GM19099 (cell line): ENCODE results near the gene PALD1.

Source experiments
- POLR2A ChIP-seq: IDR thresholded peaks from 3 replicates; pipeline ENCODE4 v1.6.1; 2011; ENCODE audit warnings: low read depth; ENCODE audit not compliant: insufficient read length; ENCODE audit errors: extremely low read depth

Gene PALD1

DNA sequence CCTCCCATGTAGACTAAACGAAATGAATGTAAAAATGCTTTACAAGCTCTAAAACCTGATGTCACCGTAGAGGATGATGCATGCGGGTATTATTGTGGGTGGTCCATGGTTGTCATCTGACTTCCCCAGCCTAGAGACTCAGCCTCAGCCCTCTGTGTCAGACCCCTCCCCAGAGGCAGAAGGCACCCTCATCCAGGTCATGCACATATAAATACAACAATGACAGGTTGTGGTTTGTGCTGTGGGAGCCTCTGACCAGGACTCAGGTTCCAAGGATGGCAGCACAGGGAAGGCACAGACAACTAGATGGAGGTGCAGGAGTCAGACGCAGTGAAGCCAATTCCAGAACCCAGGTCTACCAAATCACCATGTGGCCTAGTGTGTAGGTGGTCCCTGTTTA lies 33.8 kb upstream of the PALD1 start:
- no peak for TF ChIP-seq POLR2A

DNA sequence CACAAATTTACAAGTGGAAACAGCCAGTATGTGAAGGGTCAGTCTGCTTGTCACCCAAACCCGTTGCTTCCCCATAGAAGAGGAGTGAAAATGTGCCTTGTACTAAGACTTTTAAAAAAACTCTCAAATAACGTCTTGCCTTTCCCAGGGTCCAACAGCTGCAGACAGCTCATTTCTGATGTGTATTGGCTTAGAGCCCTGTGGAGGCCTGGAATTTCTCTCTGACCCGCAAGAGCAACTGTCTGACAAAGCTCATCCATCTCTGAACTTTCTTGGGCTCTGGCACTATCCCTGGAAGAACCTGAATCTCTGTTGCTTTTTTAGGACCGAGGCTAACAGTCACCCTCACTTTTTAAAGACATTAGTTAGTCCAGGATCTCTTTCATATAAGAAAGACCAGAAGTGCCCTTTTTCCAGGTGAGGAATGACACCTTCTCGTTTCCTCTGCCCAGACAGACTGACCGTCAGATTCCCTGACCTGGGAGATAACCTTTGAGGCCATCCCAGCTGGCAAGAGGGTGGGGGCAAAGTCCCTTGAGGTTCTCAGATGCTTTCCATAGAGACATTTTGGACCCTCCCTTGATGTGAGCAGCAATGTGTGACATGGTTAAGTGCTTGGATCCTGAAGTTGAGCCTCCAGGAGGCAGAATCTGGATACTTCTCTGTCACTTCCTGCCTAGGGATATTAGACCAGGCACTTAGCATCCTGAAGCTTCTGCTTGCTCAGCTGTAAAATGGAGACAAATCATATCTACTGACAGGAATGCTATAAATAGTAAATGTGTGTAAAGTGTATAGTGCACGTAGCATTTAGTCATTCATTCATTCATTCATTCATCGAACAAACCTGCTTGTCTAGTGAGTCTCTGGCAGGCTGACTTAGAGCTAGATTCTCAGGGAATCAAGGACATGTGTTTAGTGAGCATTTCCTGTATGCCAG lies 32.6 kb upstream of the PALD1 start:
- no peak for TF ChIP-seq POLR2A

DNA sequence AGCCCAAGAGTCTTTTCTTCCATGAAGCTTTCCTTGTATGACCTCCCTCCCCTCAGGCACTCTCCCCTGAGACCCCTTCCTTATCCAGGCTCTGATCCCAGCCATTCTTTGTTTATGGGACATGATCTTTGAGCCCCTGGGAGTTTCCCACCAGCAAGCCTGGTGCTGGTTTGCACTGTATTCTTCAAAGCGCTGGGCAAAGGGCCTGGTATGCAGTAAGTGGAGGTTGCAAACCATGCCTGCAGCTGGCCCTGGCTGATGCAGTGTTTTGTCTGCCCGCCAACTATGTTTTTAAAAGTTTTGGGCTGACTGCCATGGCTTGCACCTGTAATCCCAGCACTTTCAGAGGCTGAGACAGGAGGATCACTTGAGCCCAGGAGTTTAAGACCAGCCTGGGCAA lies 30.3 kb upstream of the PALD1 start:
- TF ChIP-seq POLR2A, result no peak

DNA sequence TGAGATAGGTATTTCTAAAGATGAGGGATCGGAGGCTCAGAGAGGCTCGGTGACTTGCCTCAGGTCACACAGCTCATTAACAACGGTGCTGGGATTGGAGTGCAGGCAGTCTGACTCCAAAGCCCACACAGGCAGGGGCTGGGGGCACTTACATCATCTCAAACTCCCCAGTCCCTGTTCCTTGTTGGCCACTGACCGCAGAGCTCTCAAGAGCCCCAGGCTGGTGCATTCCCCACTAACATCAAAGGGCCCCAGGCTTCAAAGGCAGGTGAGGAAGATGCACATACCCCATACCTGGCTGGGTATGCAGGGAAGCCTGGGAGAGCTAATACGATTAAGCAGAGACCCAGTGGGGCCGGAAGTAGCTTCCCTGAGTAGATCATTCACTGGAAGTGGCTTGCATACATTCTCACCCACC lies 23.3 kb upstream of the PALD1 start:
- TF ChIP-seq POLR2A, result no peak

- no peak for TF ChIP-seq POLR2A
These were observed 22.4 kb upstream of the PALD1 start for GRCh38 chr10:70456164-70456563.

DNA sequence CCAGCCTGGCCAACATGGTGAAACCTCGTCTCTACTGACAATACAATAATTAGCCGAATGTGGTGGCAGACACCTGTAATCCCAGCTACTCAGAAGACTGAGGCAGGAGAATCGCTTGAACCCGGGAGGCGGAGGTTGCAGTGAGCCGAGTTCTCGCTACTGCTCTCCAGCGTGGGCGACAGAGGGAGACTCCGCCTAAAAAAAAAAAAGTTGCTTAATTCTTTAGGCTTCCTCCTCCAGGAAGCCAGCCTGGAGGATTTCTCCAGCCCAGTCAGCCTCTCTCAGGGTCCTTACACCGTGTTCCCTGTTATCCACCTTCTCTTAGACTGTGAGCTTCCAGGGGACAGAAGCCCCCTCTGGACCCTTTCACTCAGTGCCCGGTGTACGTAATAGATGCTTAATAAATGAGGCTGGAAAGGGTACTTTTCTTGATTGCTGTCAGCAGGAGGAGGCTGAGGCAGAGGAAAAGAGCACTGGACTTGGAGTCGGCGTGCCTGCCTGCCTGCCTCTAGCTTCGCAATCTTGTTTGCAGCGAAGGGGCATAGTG lies 20.7 kb upstream of the PALD1 start:
- no peak for TF ChIP-seq POLR2A

DNA sequence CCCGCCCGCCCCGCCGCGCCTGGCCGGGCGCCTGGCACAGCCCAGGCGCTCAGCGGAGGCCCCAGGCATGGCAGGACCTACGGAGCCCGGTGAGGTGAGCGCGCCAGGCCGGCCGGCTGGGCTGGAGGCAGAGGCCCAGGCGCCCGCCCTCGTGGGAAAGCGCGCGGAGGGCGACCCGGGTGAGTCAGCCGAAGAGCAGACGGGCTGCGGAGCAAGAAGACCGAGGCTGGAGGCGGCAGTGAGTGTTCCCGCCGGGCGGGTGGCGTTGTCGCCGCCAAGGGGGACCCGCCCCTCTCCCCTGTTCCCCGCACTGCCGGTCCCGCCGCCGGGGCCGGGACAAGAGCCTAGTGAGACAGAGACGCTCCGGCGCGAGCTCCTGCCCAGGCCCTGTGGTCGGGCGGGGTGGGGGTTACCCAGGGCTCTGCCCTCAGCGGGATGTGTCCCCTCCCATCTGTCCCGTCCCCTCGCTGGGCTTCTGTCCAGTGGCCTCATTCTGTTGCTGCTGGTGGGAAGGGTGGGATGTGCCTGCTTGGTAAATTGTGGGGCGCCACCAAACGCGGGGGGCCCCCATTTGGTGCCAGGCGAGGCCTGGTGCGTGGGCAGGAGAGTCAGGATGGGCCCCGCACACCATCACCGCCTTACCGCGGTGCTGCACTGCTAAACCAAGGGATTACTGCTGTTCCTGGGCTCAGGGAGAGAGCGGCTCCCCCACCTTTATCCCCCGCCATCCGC lies 20.1 kb upstream of the PALD1 start:
- no peak for TF ChIP-seq POLR2A

DNA sequence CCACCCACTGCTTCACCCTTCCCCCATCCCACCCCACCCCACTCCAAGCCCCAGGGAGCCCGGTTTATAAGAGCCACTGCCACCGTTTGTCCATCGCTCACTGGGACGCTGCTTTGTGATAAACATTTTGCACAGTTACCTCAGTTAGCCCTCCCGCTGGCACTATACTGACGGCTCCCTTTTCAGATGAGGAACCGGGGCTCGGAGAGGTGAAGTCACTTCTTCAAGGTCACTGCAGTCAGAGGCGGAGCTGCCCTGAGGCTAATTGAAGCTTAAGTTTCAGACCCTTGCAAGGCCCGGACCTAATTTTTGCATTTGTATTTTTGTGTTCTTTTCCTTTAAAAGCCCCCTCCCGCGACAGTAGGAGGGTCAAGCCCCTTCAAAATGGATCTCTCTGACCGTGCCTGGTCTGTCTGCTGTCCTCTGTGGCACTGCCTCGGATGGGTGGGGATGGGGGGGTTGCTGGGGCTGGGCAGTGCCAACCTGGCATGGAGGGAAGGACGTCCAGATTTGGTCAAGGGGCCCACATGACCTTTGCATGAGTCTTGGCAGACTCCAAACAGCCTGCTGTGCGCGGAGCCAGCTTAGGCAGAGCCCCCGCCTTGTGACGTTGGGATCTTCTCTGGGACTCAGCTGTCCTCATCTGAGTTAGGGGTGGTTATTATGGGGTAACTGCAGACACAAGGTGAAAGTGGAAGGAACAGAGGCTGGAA lies 19.4 kb upstream of the PALD1 start:
- TF ChIP-seq POLR2A, result no peak

GRCh38 chr10:70459774-70460490 lies 18.6 kb upstream of the PALD1 start:
- no peak for TF ChIP-seq POLR2A

DNA sequence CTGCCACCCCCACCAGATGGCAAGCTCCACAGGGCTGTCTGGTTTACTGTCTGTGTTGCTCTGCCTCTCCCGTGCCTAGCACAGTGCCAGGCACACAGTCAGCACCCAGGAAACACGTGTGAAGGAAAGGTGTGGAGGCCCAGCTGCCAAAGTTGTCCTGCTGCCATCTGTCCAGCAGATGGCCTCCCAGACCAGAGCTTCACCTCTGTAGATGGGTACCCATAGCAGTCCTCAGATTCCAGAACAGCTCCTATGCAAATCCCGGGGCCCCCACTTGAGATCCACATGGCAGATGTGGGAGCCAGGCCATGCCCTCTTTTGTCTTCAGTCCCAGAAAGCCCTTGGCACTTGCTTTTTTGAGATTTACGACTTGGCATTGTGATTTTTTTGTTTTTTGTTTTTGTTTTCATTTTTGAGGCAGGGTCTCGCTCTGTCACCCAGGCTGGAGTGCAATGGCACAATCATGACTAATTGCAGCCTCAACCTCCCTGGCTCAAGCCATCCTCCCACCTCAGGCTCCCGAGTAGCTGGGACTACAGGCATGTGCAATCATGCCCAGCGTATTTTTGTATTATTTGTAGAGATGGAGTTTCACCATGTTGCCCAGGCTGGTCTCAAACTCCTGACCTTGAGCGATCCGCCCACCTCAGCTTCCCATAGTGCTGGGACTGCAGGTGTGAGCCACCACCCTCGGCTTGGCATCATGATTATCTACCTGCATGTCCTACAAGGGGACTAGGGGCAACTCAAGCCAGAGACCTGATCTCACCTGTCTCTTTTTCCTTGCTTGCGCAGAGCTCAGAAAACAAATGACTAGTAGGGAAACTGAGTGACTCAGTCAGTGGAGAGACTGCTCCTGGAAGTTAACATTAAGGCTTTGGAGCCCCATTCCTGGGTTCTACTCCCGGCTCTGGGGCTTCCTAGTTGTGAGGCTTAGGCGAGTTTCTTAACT lies 16.9 kb upstream of the PALD1 start:
- no peak for TF ChIP-seq POLR2A

GRCh38 chr10:70462349-70462984 lies 16.1 kb upstream of the PALD1 start:
- no peak for TF ChIP-seq POLR2A

- TF ChIP-seq POLR2A, result no peak
These were observed 13.3 kb upstream of the PALD1 start for GRCh38 chr10:70465278-70465677.

- no peak for TF ChIP-seq POLR2A
These were observed 12.7 kb upstream of the PALD1 start for GRCh38 chr10:70465832-70466231.
